GM12801 (cell line): Measurements from ENCODE around the gene ATP6V0A1.

Experiments
- CTCF ChIP-seq: IDR thresholded peaks from one replicate; pipeline ENCODE4 v1.5.1; 2011; ENCODE audit warnings: control low read depth; ENCODE audit not compliant: insufficient read length; ENCODE audit errors: extremely low read depth

Gene ATP6V0A1

GRCh38 chr17:42458497-42459255 is at the start of gene ATP6V0A1:
Gene ATP6V0A1, plus strand, starts transcription at chr17:42458878. Its CDS starts 2,017 bp downstream, at chr17:42460895.
- no peak for TF ChIP-seq CTCF

GRCh38 chr17:42409523-42410318 is 49.0 kb upstream of the ATP6V0A1 start:
- TF ChIP-seq CTCF, result no peak

DNA sequence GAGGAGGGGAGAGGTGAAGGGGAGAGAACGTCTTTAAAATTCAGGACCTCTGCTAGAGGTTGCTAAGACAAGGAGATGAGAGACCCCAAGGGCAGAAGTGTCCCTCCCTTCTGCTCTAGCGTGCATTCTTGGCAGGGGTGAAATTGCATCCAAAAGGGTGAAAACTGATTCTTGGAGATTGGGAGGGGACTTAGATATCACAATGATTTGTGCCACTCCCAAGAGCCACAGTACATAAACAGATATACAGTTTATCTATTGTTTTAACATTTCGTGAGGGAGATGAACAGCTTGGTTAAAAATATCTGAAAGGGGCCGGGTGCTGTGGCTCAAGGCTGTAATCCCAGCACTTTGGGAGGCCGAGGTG is 48.4 kb upstream of the ATP6V0A1 start:
- TF ChIP-seq CTCF, result no peak

GRCh38 chr17:42411361-42411760 is 47.3 kb upstream of the ATP6V0A1 start:
- no peak for TF ChIP-seq CTCF

DNA sequence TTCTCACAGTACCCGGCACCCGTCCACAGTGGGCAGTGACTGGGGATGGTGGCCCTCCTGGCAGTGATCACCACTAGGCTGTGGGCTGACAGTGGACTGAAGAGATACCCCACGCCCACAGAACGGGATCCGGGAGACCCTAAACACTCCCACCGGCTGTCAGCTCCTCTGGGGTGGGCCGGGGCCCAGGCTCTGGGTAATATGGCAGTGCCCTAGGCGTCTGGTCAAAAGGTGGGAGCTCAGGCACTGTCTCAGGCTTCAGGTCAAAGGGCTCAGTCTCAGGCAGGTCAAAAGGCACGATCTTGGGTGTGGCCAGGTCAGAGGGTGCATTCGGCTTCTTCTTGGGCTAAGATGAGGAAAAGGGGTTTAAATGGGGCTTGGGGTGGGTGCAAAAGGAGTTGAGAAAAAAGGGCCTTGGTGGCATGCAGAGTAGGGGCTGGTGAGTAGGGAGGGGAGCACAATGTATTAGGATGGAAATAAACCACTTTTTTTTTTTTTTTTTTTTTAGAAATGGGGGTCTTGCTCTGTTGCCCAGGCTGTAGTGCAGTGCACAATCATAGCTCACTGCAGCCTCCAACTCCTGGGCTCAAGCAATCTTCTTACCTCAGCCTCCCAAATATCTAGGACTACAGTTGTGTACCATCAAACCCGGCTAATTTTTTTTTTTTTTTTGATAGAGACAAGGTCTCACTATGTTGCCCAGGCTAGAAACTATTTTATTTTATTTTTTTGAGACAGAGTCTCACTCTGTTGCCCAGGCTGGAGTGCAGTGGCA is 46.6 kb upstream of the ATP6V0A1 start:
- no peak for TF ChIP-seq CTCF

DNA sequence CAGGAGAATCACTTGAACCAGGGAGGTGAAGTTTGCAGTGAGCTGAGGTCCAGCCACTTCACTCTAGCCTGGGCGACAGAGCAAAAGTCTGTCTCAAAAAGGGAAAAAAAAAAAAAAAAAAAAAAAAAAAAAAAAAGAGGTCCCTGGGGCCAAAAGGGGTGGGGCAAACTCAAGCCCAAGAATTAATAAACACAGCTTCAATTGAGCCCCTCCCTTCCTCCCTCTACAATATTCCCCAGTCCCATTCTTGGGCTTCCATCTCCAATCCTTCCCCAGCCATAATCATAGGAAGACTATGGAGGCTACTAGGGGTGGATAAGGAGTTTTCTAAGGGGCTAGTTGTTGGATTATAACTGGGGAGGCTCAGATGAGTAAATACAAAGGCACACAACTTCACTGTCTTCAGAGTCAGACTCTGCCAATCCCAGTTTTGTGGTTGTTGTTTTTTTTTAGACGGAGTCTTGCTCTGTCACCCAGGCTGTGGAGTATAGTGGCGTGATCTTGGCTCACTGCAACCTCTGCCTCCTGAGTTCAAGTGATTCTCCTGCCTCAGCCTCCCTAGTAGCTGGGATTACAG is 45.1 kb upstream of the ATP6V0A1 start:
- no peak for TF ChIP-seq CTCF
